IPS DF 6.9 (cell line): ENCODE results near the gene TAL1.

ENCODE experiments used
- DNase-seq: peaks from one replicate; pipeline ENCODE4 v3.0.0-alpha.2; 2013; ENCODE audit warnings: low read depth, low spot score
- H3K27ac ChIP-seq: one replicate; pipeline ENCODE4 v1.5.1; 2013; ENCODE audit warnings: low read length, control low read depth
- H3K27me3 ChIP-seq: 2 replicates; pipeline ENCODE4 v1.6.1; 2013; ENCODE audit warnings: mild to moderate bottlenecking, low read length; ENCODE audit not compliant: control insufficient read depth, insufficient read depth
- H3K36me3 ChIP-seq: 2 replicates; pipeline ENCODE4 v1.6.1; 2013; ENCODE audit warnings: low read length; ENCODE audit not compliant: control insufficient read depth, insufficient read depth
- H3K4me1 ChIP-seq: 2 replicates; pipeline ENCODE4 v1.6.1; 2013; ENCODE audit warnings: low read length; ENCODE audit not compliant: control insufficient read depth, insufficient read depth
- H3K4me3 ChIP-seq: 2 replicates; pipeline ENCODE4 v1.5.1; 2013; ENCODE audit warnings: mild to moderate bottlenecking, low read length
- H3K9me3 ChIP-seq: 2 replicates; pipeline ENCODE4 v1.6.1; 2013; ENCODE audit warnings: low read length, inconsistent platforms; ENCODE audit not compliant: control insufficient read depth, insufficient read depth
- WGBS: extraction: QIAGEN DNeasy Blood & Tissue Kit; methylation state at CpG from one replicate; pipeline ENCODE4 v1.1.7; 2013; ENCODE audit warnings: mixed read lengths, missing lambda C conversion rate; ENCODE audit not compliant: insufficient read length, insufficient coverage; 5-methylcytosine and 5-hydroxymethylcytosine counted together

Gene TAL1

GRCh38 chr1:47223921-47224675, 7.9 kb downstream of the TAL1 start:
- H3K27ac ChIP-seq, result no peak overlapping the region
- H3K9me3 ChIP-seq, result no peaks in the 10 kb centered on the region
- H3K36me3 ChIP-seq, result no peaks in the 10 kb centered on the region
- H3K27me3 ChIP-seq, result peaks cover 80% of the 10 kb centered on the region
- H3K4me1 ChIP-seq, result peaks cover 3% of the 10 kb centered on the region
- no peak overlapping the region for H3K4me3 ChIP-seq
- WGBS, result no CpG with 5 or more reads among the region's 9 CpGs
- DNase-seq, result no peak

- H3K27ac ChIP-seq, result no peak overlapping the region
- no peak overlapping the region for H3K4me3 ChIP-seq
- DNase-seq, result no peak
- peaks cover 73% of the 10 kb centered on the region for H3K27me3 ChIP-seq
- no peaks in the 10 kb centered on the region for H3K9me3 ChIP-seq
- H3K4me1 ChIP-seq, result no peaks in the 10 kb centered on the region
- WGBS, result no CpG with 5 or more reads among the region's 10 CpGs
- H3K36me3 ChIP-seq, result no peaks in the 10 kb centered on the region
These were observed 8.7 kb downstream of the TAL1 start for GRCh38 chr1:47223174-47223920.

- Histone ChIP-seq H3K27ac (no peak overlapping the region), H3K9me3 (no peaks in the 10 kb centered on the region), H3K27me3 (peaks cover 64% of the 10 kb centered on the region), H3K36me3 (no peaks in the 10 kb centered on the region), H3K4me1 (no peaks in the 10 kb centered on the region), H3K4me3 (no peak overlapping the region)
- WGBS, result no CpG with 5 or more reads among the region's 3 CpGs
- no peak for DNase-seq
These were observed 9.5 kb downstream of the TAL1 start for GRCh38 chr1:47222476-47222875.

DNA sequence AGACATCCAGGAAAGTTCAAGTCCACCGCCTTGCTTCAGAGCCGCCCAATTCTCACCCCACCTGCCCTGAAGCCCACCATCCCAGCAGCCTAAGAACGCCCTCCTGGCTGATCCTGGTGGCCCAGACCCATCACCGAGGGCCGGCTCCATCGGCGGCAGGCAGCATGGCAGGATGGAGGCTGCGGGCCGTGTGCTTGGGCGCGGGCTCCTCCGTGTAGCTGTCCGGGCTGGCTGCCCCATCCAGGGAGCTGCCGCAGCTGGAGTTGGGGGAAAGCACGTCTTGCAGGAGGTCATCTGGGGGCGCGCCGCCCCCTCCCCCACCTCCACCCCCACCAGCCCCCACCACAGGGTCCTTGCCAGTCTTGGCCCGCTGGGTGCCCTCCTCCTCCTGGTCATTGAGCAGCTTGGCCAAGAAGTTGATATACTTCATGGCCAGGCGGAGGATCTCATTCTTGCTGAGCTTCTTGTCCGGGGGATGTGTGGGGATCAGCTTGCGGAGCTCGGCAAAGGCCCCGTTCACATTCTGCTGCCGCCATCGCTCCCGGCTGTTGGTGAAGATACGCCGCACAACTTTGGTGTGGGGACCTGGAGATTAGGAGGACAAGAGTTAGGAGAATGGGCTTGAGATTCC, 12.3 kb downstream of the TAL1 start:
- Histone ChIP-seq H3K36me3 (no peaks in the 10 kb centered on the region), H3K4me1 (no peaks in the 10 kb centered on the region), H3K4me3 (no peak overlapping the region), H3K9me3 (no peaks in the 10 kb centered on the region), H3K27me3 (peaks cover 40% of the 10 kb centered on the region), H3K27ac (no peak overlapping the region)
- no peak for DNase-seq
- WGBS, result no CpG with 5 or more reads among the region's 29 CpGs

DNA sequence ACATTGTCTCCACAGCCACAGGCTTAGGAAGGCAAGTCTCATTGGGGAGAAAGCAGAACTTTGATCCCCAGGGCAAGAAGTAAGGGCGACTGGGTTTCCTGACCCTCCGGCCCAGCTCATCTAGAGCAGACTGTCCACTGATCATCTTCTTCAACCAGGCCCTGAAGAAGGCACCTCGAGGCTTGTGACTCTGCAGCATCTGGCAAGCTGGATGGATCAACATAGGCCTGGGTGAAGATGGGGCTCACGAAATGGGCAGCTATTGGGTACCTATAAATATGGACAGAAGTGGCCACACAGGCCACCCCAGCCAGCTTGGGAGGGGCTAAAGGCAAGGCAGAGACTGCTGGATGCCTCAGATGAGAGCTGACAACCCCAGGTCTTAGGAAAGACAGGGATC, 13.0 kb downstream of the TAL1 start:
- no peaks in the 10 kb centered on the region for H3K9me3 ChIP-seq
- no peaks in the 10 kb centered on the region for H3K4me1 ChIP-seq
- no peak for DNase-seq
- no CpG with 5 or more reads among the region's 4 CpGs for WGBS
- H3K4me3 ChIP-seq, result no peak overlapping the region
- H3K27ac ChIP-seq, result no peak overlapping the region
- H3K27me3 ChIP-seq, result peaks cover 33% of the 10 kb centered on the region
- no peaks in the 10 kb centered on the region for H3K36me3 ChIP-seq

- Histone ChIP-seq H3K36me3 (no peaks in the 10 kb centered on the region), H3K4me1 (no peaks in the 10 kb centered on the region), H3K27me3 (peaks cover 8% of the 10 kb centered on the region; the same call in 1 of the 2 replicates), H3K4me3 (no peak overlapping the region), H3K9me3 (no peaks in the 10 kb centered on the region), H3K27ac (no peak overlapping the region)
- DNase-seq, result no peak
- WGBS, result no CpG with 5 or more reads among the region's 12 CpGs
These were observed 15.6 kb downstream of the TAL1 start for GRCh38 chr1:47216278-47217059.

- no CpG with 5 or more reads among the region's 4 CpGs for whole genome bisulfite sequencing
- Histone ChIP-seq H3K4me1 (no peaks in the 10 kb centered on the region), H3K27ac (no peak overlapping the region), H3K9me3 (no peaks in the 10 kb centered on the region), H3K27me3 (peaks cover 2% of the 10 kb centered on the region; the same call in 1 of the 2 replicates), H3K4me3 (no peak overlapping the region), H3K36me3 (no peaks in the 10 kb centered on the region)
- no peak for DNase-seq
These were observed 16.3 kb downstream of the TAL1 start for GRCh38 chr1:47215713-47216112.

DNA sequence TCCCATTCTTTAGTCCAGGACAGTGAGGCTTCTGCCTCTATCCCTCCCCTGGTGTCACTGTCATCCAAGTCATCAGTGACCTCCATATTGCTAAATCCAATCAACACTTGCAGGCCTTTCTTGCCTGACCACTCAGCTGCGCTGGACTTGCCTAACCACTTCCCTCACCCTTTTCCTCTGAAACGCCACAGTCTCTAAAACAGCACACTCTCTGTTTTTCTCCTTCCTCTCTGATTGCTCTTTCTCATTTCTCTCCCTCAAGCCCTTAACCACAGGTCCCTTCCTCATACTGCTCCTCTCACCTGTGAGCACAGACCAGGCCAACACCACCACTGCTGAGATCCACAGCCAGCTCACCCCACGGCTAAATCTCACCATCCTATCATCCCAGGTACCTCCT, 17.5 kb downstream of the TAL1 start:
- Histone ChIP-seq H3K27me3 (peaks cover 2% of the 10 kb centered on the region; the same call in 1 of the 2 replicates), H3K36me3 (no peaks in the 10 kb centered on the region), H3K27ac (no peak overlapping the region), H3K4me3 (no peak overlapping the region), H3K9me3 (no peaks in the 10 kb centered on the region), H3K4me1 (no peaks in the 10 kb centered on the region)
- WGBS, result no CpG with 5 or more reads among the region's 3 CpGs
- DNase-seq, result no peak

DNA sequence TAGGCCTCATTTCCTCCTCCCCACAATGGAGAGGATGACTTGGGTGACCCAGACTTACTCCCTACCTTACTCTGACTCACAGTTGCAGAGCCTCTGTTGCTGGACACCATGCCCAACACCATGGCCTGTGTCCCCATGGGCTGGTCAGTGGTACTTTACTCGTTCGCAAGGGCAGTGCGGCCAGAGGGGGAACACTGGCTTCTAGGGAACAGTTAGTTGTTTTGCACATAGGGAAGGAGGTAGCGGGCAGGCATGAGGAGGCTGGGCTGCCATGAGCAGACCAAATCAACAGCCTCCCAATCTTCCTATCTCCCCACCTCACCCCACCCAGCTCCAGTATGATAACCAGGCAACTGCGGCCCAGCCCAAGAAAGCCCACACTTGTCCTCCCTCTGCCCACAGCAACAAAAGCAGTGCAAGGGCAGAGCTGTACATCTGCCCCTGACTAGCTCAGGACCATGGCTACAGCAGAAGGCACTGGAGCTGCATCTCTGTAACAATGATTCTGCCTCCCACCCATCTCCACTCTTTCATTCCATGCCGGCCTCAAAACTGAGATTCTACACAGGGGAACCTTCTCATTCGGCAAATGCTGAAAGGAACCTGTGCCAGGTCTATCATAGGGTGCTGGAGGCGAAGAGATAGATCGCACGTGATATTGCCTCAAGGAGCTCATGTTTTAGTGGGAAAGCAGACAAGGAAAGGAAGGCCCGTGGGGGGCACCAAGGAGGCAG, 18.6 kb downstream of the TAL1 start:
- Histone ChIP-seq H3K4me1 (peaks cover 2% of the 10 kb centered on the region; the same call in 1 of the 2 replicates), H3K9me3 (no peaks in the 10 kb centered on the region), H3K27me3 (peaks cover 2% of the 10 kb centered on the region; the same call in 1 of the 2 replicates), H3K27ac (no peak overlapping the region), H3K36me3 (no peaks in the 10 kb centered on the region), H3K4me3 (no peak overlapping the region)
- no CpG with 5 or more reads among the region's 11 CpGs for WGBS
- no peak for DNase-seq
